Fibroblast of mammary gland (primary cell): ENCODE results near the gene ATP2B3.

ENCODE experiments used
- DNase-seq: peaks from one replicate; pipeline ENCODE4 v3.0.0-alpha.2; 2010; ENCODE audit warnings: low read depth
- H3K4me3 ChIP-seq: 2 replicates; pipeline ENCODE4 v1.5.1; 2011; ENCODE audit warnings: low read depth, mild to moderate bottlenecking, low read length, moderate library complexity; ENCODE audit not compliant: control insufficient read depth
- TF ChIP-seq, protein P1 (sequence below): conservative IDR thresholded peaks from 2 replicates; pipeline ENCODE4 v1.5.1; 2011; ENCODE audit warnings: low read depth, low read length, inconsistent platforms; ENCODE audit not compliant: control insufficient read depth, insufficient read depth

Gene ATP2B3

DNA sequence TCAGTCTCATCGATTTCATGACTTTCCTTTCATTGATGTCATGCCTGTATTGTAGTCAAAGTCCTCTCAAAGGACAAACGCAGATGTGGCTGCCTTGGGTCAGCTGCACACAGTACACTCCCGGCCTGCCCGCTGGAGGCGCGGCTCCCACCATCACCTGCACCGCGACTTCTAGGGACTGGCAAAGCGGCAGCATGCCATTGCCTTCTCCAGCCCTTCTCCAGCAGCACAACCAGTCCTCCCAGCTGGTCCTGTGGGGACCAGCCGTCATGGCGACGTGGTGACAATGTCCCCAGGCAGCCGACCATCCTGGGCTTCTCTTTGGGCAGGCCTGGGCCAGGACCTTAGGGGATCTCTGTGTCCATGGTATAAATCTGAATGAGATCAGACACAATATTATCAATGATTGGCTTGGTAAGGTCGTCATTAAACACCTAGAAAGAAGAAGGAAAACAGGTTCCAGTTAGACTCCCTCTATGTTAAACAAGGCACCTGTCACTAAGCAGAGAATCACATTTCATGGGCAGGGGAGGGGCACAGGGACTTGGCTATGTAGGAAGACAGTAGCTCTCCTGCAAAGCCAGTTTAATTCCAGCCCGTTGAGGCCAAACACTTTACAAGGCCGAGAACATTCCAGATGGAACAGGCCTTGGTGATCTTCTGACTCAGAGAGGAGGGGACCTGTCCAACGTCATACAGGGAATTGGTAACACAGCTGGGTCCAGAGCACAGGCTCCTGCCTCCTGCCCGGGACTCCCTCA is 70.8 kb downstream of the ATP2B3 start:
- no peak overlapping the region for H3K4me3 ChIP-seq
- TF ChIP-seq, protein P1, sequence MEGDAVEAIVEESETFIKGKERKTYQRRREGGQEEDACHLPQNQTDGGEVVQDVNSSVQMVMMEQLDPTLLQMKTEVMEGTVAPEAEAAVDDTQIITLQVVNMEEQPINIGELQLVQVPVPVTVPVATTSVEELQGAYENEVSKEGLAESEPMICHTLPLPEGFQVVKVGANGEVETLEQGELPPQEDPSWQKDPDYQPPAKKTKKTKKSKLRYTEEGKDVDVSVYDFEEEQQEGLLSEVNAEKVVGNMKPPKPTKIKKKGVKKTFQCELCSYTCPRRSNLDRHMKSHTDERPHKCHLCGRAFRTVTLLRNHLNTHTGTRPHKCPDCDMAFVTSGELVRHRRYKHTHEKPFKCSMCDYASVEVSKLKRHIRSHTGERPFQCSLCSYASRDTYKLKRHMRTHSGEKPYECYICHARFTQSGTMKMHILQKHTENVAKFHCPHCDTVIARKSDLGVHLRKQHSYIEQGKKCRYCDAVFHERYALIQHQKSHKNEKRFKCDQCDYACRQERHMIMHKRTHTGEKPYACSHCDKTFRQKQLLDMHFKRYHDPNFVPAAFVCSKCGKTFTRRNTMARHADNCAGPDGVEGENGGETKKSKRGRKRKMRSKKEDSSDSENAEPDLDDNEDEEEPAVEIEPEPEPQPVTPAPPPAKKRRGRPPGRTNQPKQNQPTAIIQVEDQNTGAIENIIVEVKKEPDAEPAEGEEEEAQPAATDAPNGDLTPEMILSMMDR = no peak
- DNase-seq = no peak

DNA sequence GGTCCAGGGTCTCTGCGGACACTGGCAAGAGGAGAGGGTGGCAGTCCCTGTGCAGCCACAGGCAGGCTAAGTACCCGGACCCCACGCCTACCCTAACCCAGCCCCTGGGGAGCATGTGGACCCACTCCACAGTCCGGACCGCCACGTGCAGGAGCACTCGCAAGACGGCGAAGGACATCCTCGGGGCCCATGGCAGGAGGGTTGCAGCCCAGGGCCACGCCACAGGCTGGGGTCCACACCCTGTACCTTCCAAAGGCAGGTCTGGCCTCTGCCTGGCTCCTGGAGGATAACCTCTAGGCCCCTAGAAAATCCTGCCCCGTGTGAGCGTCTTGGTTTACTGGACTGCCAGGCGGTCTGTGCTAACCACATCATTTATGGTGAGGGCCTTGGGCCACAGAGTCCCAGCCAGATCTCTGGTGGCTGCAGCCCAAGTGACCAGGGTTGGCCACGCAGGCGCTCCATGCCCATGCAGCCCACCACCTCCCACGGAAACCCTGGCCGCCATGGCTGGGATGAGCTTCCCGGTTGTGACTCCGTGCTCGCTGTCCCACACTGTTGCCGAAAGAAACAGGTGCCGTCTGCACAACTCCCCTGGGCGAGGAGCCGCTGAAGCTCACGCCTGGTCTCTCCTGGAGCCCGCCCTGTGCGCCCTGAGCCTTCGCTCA is 71.5 kb downstream of the ATP2B3 start:
- TF ChIP-seq, protein P1 = no peak
- no peak for DNase-seq
- H3K4me3 ChIP-seq = no peak overlapping the region

DNA sequence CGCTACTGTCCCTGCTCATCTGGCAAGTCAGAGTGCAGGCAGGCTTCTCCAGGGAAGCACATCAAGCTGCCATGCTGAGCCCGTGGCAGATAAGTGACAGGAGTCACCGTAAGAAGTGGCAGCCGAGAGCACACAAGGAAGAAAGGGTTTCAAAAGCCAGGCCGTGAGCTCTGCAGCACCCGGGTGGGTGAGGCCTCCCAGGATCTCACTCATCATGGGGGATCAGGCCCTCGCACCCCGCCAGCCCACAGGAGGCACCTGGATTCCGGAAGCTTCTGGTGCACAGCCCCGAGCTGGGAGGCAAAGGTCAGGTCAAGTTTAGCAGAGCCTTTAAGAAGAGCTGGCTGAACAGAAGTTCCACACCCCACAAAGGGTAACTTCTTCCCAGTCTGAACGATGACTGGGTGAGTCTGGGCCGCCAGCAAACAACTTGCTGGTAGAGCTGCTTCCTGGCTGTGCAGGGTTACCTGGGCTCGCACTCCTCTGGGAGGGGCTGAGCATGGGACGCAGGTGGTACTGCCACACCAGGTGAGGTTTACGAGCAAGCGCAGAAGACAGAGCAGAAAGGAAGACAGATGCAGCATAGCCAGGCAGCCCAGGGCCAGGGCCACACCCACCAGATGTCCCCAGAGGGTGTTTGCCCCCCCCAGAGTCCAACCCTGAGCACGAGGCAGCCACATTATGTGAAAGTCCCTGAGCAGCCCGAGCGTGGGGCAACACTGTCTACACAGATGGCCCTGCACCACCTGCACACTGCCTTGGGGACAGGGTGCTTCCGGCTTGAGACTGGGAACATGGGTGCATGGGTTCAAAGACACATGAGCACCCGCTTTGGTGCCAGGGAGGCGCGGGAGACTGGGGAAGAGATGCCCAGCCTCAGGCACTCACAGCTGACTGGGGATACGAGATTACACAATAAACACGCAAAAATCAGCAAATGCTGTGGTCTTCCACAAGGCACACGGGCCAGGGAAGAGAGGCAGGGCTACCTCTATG is 73.8 kb downstream of the ATP2B3 start:
- no peak overlapping the region for H3K4me3 ChIP-seq
- TF ChIP-seq, protein P1 = no peak
- no peak for DNase-seq

DNA sequence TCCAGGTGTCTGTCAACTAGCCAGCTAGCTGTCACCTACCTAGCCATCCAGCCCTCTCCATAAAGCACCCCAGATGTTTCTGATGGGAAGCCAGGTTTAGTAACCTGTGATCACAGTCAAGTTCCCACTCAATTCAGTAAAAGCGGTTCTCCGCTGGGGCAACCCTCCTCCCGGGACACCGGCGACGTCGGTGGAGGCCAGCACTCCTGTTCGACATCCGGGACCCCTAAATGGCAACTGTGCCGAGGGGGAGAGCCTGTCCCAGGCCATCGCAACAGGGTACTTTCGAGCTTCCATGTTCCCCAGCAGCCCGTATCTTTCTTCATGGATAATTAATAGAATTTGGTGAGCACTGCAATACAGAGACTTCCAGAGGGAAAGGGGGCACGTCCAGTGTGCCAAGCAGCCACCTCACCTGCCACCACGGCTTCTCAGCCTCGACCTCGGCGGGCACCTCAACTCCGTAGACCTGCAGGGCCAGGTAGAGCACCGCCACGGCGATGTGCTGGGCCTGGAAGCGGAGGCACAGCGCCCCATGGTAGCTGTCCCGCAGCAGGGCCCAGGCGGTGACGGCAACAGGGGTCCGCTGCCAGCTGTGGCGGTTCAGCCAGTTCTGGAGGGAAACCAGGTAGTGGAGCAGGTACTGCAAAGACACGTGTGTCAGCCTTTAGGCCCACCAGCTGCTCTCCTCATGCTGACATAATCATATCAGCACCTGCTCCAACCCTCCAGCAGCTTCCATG is 74.8 kb downstream of the ATP2B3 start:
- no peak for DNase-seq
- TF ChIP-seq, protein P1 = no peak

DNA sequence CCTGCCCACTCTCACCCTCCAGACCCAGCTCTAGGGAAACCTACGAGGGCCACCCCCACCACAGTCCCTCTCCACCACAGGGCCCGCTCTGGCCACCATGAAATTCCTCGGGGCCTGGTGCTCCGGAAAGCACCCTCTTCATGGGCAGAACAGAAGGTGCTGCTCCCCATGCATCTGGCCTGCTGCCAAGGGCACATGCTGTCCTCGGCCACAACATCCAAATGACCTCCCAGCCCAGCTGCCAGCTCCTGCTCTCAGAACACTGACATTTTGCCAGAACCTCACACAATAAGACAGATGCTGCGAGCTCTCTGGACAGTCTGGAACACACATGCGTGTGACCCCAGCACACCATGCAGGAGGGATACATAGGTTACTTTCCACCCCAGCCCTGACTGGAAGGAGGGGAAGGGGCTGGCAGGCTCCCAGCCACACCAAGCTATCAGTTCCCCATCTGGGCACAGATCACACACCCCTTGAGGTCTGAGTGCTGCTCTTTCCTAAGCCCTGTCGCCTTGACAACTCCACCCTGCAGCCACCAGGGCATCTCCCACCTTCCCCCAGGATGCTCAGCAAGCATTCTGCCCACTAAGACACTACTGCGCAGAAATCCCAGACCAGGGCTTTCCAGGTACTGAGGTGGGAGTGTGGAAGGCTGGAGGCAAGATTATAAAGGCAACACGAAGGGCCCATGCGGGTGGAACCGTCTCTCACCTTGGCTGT is 75.7 kb downstream of the ATP2B3 start:
- no peak overlapping the region for H3K4me3 ChIP-seq
- DNase-seq = no peak
- TF ChIP-seq, protein P1 = no peak

More for the DNA sequence above, 74.8 kb downstream of the ATP2B3 start:
- no peak overlapping the region for H3K4me3 ChIP-seq
